Stimulated activated CD8-positive, alpha-beta memory T cell treated with anti-CD3 and anti-CD28 coated beads, Interleukin-4, amount 100 ng/mL, for 1 hour (primary cell): ENCODE measurements around the gene ADAMTSL5.
A peak's percentile ranks its signal among the peaks of the same experiment; 100 is the strongest.
"Not testable (repeated sequence)": the region's sequence is repeated elsewhere in the genome, so short reads cannot be mapped to it uniquely, and the experiment has no call there.

Experiments
- DNase-seq, 2 donors: peaks; one replicate each; pipeline ENCODE4 v3.0.0-alpha.2; 2020; ENCODE audit warnings: low read depth in 2 of 2, low spot score in 1 of 2

Gene ADAMTSL5

GRCh38 chr19:1512671-1513498 lies at the start of gene ADAMTSL5:
Gene ADAMTSL5, minus strand, starts transcription at chr19:1513019. Its CDS starts 2,076 bp downstream, at chr19:1510943.
- peak in 1 of 2 donors; percentile 16 for DNase-seq

- DNase-seq: no peak
These were observed 48.5 kb upstream of the ADAMTSL5 start for GRCh38 chr19:1561236-1561842.

- DNase-seq: no peak
These were observed 47.6 kb upstream of the ADAMTSL5 start for GRCh38 chr19:1560286-1560882.

GRCh38 chr19:1558552-1558951 lies 45.7 kb upstream of the ADAMTSL5 start:
- DNase-seq: no peak

GRCh38 chr19:1556390-1557070 lies 43.7 kb upstream of the ADAMTSL5 start:
- no peak for DNase-seq

- DNase-seq: no peak
These were observed 42.9 kb upstream of the ADAMTSL5 start for GRCh38 chr19:1555487-1556389.

- no peak for DNase-seq
These were observed 42.1 kb upstream of the ADAMTSL5 start for GRCh38 chr19:1554968-1555367.

GRCh38 chr19:1553415-1553814 lies 40.6 kb upstream of the ADAMTSL5 start:
- DNase-seq: no peak

GRCh38 chr19:1551068-1552040 lies 38.5 kb upstream of the ADAMTSL5 start:
- no peak for DNase-seq

GRCh38 chr19:1549332-1549945 lies 36.6 kb upstream of the ADAMTSL5 start:
- no peak for DNase-seq

GRCh38 chr19:1540365-1540925 lies 27.6 kb upstream of the ADAMTSL5 start:
- no peak for DNase-seq

GRCh38 chr19:1539749-1540148 lies 26.9 kb upstream of the ADAMTSL5 start:
- DNase-seq: not testable (repeated sequence)

- no peak for DNase-seq
These were observed 26.2 kb upstream of the ADAMTSL5 start for GRCh38 chr19:1538978-1539377.

GRCh38 chr19:1535699-1536098 lies 22.9 kb upstream of the ADAMTSL5 start:
- DNase-seq: not testable (repeated sequence)

- no peak for DNase-seq
These were observed 22.2 kb upstream of the ADAMTSL5 start for GRCh38 chr19:1534972-1535371.

- no peak for DNase-seq
These were observed 20.8 kb upstream of the ADAMTSL5 start for GRCh38 chr19:1533510-1534150.

GRCh38 chr19:1532003-1532402 lies 19.2 kb upstream of the ADAMTSL5 start:
- DNase-seq: no peak

- DNase-seq: no peak
These were observed 18.8 kb upstream of the ADAMTSL5 start for GRCh38 chr19:1531587-1531986.
